ENCODE data around the gene SLC25A48.

- no peak for TF ChIP-seq POLR2A (IDR thresholded peaks at IDR 0.05; ENCODE audit: low read depth, low read length)
- TF ChIP-seq POLR2AphosphoS5 (IDR thresholded peaks at IDR 0.05; ENCODE audit: low read depth, low read length), result no peak
- no peak for TF ChIP-seq SPI1 (IDR thresholded peaks at IDR 0.05; ENCODE audit: low read depth, low read length)
- no peak for TF ChIP-seq TAF1 (IDR thresholded peaks at IDR 0.05; ENCODE audit: low read depth, low read length)
- no peak for TF ChIP-seq PAX5 (IDR thresholded peaks at IDR 0.05; ENCODE audit: insufficient read depth, low read length, severe bottlenecking)
These were observed 7.3 kb upstream of the SLC25A48 start for GRCh38 chr5:135826994-135827671.

All from GM12891 (cell line).